Thyroid gland (tissue), 4 donors: ENCODE data around the gene TOB2.

Experiments
- CTCF ChIP-seq, 6 experiments: fragments of 200-600 bp in 3 of 6; fragments of 450-650 bp in 3 of 6; sonication (generic) in 3 of 6; IDR thresholded peaks; one replicate each; pipeline ENCODE4 v1.5.1; 2016 to 2019; ENCODE audit warnings: antibody characterized with exemption in 6 of 6, mild to moderate bottlenecking in 2 of 6, inconsistent platforms in 1 of 6, moderate library complexity in 1 of 6
- POLR2A ChIP-seq, 2 donors: fragments of 450-650 bp; IDR thresholded peaks; one replicate each; pipeline ENCODE4 v1.6.1; 2017; ENCODE audit warnings: antibody characterized with exemption in 2 of 2, mild to moderate bottlenecking in 2 of 2, moderate library complexity in 1 of 2

- TF ChIP-seq POLR2A (IDR thresholded peaks at IDR 0.05) (peak in 1 of 2 donors; percentile 76), CTCF (IDR thresholded peaks at IDR 0.05) (no peak)
Observed at GRCh38 chr22:41410311-41410751, 36.3 kb downstream of the TOB2 start.
